NCI-H128 (cell line): ENCODE results near the gene ACOT11.
"Not testable (repeated sequence)": the region's sequence is repeated elsewhere in the genome, so short reads cannot be mapped to it uniquely, and the experiment has no call there.

Source experiments
- DNase-seq: peaks from one replicate; lab custom pipeline; 2025; ENCODE audit not compliant: unreplicated experiment; lab: John Stamatoyannopoulos, UW

ACOT11 gene

DNA sequence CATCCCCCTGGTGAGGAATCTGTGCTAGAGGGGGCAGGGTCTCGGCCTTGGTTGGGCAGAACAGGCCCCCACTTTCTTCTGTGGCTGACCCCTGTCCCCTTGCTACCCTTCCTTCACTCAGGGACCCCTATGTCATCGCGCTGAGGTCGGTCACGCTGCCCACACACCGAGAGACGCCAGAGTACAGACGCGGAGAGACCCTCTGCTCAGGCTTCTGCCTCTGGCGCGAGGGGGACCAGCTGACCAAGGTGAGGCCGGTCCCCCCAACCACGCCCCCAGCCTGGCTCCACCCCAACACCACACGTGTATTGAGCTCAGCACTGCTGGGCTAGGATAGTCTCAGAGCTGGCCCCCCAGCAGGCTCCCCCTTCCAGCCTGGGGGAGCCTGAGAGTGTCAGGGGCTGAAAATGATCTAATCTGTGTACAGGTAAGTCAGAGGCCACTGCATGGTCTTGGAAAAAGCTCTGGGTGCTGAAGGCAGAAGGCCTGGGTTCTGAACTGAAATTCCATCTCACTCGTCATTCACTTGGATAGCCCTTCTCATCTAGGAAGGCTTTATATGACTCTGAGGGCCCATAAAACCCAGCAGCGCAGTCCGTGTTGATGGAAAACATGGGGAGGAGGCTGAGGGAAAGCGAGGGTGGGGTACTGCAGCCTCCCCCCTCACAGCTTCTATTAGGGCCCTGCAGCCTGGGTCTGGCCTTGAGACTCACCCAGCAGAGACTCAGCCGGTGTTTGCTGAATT is 60.0 kb downstream of the ACOT11 start:
- no peak for DNase-seq

DNA sequence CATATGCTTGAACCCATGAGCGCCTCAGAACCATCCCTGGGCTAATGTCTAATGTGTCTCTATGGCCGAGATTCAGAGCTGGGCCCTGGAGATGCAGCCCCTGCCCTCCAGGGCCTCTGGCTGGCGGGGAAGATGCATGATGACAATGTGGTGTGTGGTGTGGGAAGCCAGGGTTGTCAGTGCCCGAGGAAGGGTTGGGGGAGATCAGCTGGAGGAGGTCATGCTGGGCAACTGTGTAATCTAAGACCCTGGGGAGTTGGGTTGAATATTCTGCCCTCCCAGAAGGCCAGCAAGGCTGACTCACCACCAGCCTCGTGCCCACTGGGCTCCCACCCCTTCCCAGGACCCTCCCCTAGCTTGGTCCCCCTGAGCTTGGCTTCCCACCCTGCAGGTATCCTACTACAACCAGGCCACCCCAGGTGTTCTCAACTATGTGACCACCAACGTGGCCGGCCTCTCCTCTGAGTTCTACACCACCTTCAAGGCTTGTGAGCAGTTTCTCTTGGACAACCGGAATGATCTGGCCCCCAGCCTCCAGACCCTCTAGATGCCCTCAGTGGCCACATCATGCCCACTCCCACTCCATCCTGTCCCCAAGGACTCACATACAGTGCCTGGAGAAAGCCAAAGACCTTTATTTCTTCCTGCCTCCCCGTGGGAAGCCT is 60.7 kb downstream of the ACOT11 start:
- no peak for DNase-seq

- DNase-seq: no peak
Observed at GRCh38 chr1:54609301-54609921, 61.4 kb downstream of the ACOT11 start.

GRCh38 chr1:54610048-54610447 is 62.0 kb downstream of the ACOT11 start:
- DNase-seq: no peak

DNA sequence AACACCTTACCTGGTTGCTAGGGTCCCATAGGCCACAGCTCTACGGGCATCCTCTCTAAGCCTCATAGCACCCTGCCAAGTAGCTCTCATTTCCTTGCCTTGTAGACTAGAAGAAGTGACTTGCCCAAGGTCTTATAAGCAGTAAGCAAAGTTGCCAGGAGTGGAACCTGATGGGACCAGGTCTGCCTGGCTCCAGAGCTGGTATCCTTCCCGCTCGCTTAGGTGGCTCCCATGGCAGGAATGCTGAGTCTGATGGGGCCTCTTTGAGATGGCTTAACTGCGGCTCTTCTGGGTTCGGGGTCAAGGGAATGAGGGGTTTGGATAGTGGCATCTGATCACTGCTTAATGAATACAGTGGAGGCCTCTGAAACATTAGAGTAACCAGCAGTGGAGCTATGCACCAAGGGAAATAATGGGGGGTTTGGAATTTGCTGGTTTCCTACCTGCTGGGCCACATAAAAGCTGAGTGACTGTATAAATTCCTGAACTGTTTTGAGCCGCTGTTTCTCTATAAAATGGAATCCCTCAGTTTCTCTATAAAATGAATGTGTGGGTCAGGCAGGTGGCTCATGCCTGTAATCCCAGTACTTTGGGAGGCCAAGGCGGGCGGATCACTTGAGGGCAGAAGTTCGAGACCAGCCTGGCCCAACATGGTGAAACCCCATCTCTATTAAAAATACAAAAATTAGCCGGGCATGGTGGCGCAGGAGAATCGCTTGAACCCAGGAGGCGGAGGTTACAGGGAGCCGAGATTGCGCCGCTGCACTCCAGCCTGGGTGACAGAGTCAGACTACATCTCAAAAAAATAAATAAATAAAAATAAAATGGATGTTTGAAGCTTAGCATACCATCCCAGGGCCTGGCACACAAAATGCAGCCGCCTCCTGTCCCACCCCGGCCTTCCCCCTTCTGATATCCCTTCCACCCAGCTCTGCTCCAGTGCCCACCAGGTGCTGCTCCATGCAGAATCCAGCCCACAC is 62.9 kb downstream of the ACOT11 start:
- no peak for DNase-seq

GRCh38 chr1:54611621-54612020 is 63.6 kb downstream of the ACOT11 start:
- no peak for DNase-seq

GRCh38 chr1:54614024-54614423 is 66.0 kb downstream of the ACOT11 start:
- DNase-seq: no peak

DNA sequence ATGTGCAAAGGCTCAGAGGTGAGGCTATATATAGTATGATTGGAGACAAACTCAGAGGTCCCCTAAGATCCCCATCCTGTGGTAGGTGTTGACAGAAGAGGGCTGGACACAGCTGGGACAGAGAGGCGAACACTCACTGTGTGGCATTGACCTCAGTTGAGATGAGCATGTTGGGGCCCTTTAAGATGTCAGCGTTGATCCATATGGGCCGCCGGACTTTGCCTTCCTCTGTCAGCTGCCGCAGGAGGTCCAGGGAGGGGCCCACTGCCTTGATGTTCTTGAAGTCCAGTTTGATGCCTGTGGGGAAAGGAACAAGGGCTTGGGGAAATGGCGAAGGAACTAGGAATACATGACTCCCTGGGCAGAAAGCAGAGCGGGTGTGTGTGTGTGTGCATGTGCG is 66.5 kb downstream of the ACOT11 start:
- DNase-seq: no peak

- no peak for DNase-seq
Observed at GRCh38 chr1:54615531-54616279, 67.7 kb downstream of the ACOT11 start.

- DNase-seq: no peak
Observed at GRCh38 chr1:54619749-54620148, 71.7 kb downstream of the ACOT11 start.

GRCh38 chr1:54623216-54624007 is 75.4 kb downstream of the ACOT11 start, which contains the start of gene FAM151A:
Gene FAM151A (minus strand): TSS chr1:54623525. CDS start chr1:54623395, 130 bp downstream.
- DNase-seq: no peak

- DNase-seq: no peak
Observed at GRCh38 chr1:54624466-54625464, 76.7 kb downstream of the ACOT11 start.

GRCh38 chr1:54627196-54627595 is 79.2 kb downstream of the ACOT11 start:
- DNase-seq: no peak

- not testable (repeated sequence) for DNase-seq
Observed at GRCh38 chr1:54635804-54636203, 87.8 kb downstream of the ACOT11 start.

DNA sequence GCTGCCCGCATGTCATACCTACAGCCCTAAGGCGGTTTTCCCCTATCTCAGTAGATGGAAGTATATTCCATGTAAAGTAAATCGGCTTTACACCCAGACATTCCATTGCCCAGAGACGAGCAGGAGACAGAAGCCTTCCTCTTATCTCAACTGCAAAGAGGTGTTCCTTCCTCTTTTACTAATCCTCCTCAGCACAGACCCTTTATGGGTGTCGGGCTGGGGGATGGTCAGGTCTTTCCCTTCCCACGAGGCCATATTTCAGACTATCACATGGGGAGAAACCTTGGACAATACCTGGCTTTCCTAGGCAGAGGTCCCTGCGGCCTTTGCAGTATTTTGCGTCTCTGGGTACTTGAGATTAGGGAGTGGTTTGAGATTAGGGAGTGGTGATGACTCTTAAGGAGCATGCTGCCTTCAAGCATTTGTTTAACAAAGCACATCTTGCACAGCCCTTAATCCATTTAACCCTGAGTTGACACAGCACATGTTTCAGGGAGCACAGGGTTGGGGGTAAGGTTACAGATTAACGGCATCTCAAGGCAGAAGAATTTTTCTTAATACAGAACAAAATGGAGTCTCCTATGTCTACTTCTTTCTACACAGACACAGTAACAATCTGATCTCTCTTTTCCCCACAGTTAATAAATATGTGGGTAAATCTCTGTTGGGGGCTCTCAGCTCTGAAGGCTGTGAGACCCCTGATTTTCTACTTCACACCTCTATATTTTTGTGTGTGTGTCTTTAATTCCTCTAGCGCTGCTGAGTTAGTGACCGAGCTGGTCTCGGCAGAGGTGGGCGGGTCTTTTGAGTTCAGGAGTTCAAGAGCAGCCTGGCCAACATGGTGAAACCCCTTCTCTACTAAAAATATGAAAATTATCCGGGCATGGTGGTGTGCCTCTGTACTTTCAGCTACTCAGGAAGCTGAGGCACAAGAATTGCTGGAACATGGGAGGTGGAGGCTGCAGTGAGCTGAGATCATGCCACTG is 88.7 kb downstream of the ACOT11 start:
- not testable (repeated sequence) for DNase-seq

DNA sequence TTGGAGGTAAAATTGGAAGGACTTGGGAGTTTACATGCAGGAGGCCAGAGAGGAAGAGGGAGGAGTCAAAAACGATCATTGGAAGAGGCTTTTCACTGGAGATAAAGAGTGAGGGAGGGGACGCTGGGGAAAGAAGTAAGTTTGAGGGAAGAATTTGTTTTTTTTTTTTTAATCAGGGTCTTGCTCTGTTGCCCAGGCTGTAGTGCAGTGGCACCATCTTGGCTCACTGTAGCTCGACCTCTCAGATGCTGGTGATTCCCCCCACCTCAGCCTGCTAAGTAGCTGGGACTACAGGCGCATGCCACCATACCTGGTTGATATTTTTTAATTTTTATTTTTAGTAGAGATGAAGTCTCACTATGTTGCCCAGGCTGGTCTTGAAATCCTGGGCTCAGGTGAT is 92.3 kb downstream of the ACOT11 start:
- DNase-seq: no peak
